Bladder microvascular endothelial cell (primary cell): ENCODE data around the gene PPP4C. TPM values are rescaled to one million over a fixed set of nuclear protein-coding genes. Genes with fewer than 3 reads are reported as not detected.

ENCODE experiments used
- total RNA-seq: library from RNA; depleted of rRNA; stranded (reverse); fragments of >200 nt; gene quantifications from 2 replicates; pipeline ENCODE4 v1.2.3, GENCODE V29; 2014

PPP4C gene
- total RNA-seq = 205 and 215 TPM in 2 replicates

DNA sequence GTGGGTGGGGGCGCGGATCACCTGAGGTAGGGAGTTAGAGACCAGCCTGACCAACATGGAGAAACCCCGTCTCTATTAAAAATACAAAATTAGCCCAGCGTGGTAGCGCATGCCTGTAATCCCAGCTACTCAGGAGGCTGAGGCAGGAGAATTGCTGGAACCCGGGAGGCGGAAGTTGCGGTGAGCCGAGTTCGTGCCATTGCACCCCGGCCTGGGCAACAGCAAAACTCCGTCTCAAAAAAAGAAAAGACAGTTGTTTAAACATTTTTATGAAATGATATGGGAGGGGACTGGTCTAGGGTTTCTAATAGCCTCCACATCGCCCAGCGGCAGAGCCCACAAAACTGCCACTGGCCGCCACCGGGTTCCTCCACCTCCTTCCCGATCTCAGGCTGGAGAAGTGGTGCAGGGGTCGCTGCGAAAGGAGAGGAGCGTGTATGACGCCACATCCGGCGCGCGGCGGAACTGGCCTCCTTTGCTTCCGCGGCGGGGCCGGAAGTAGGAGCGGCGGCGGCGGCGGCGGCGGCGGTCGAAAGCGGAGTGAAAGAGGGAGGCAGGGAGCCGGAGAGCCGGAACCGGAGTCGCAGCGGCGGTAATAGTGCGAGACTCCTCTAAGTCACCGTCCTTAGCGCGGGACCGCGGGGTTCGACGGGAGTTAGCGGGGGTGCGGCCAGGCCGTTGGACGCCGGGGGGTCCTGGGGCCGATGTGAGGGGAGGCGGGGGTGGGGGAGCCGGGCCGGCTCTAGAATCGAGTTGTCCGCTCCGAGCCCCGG is at the start of gene PPP4C:
Gene PPP4C (plus strand): TSS at position 492 of the 773 bp plus-strand sequence. CDS start 384 bp downstream, outside the sequence.

DNA sequence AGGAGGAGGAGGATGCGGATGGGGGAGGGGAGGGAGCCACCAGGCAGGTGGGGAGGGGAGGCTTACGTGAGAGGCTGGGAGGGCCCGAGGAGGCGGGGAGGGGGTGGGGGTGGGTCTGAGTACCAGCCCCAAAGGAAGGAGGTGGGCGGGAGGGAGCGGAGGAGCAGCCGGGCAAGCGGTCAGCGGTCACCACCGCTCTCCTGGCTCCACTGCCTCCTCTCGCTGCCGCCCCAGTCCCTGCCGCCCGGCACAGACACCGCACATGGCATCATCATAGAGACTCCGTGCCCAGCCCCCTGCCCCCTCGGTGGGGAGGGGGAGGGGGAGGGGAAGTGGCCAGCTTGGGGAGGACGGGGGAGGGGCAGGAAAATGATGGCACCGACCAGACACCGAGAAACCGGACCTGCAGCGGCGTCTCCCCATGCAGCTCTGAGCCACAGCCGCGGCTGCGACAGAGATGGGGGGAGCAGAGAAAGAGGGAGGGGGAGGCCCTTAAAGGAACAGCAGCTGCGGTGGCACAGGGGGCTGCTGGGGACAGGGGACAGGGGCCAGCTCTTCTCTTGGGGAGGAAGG is 44.9 kb upstream of the PPP4C start, which contains the start of gene TLCD3B:
Gene TLCD3B (minus strand): TSS at position 431 of the 573 bp plus-strand sequence. CDS start 744 bp downstream, outside the sequence.

DNA sequence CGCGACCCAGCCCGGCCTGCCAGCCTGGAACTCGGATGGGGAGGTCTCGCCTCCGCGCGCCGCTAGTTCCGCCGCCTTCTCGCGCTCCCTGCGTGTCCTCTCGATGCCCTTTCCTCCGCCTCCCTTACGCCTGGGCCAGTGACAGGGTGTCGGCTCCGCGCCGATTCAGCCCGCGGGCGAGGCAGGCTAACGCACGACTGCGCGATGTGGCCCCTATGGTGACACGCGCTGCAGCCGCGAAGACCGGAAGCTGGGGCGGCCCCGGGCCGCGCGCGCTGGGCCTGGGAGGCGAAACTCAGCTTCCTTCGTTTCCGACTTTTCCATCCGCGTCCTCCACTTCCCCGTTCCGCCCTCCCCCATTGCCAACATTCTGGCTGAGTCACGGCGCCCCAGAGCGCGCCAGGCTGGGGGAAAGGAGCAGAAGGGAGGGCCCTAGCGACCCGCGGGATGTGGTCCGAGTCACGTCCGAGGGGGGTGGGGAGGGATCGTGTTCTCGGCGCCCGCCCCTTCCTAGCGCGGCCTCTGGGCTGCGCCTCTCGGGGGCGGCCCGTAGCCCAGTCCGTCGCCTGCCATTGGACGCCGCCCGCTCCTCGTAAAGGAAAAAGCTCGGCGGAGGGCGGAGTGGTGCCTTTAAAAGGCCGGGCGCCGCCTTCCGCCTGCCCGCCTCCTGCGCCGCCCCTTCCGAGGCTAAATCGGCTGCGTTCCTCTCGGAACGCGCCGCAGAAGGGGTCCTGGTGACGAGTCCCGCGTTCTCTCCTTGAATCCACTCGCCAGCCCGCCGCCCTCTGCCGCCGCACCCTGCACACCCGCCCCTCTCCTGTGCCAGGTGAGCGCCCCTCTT is 10.5 kb upstream of the PPP4C start, which contains the start of gene ALDOA:
Gene ALDOA (plus strand): TSS at position 659 of the 841 bp plus-strand sequence. CDS start 1,138 bp downstream, outside the sequence.

DNA sequence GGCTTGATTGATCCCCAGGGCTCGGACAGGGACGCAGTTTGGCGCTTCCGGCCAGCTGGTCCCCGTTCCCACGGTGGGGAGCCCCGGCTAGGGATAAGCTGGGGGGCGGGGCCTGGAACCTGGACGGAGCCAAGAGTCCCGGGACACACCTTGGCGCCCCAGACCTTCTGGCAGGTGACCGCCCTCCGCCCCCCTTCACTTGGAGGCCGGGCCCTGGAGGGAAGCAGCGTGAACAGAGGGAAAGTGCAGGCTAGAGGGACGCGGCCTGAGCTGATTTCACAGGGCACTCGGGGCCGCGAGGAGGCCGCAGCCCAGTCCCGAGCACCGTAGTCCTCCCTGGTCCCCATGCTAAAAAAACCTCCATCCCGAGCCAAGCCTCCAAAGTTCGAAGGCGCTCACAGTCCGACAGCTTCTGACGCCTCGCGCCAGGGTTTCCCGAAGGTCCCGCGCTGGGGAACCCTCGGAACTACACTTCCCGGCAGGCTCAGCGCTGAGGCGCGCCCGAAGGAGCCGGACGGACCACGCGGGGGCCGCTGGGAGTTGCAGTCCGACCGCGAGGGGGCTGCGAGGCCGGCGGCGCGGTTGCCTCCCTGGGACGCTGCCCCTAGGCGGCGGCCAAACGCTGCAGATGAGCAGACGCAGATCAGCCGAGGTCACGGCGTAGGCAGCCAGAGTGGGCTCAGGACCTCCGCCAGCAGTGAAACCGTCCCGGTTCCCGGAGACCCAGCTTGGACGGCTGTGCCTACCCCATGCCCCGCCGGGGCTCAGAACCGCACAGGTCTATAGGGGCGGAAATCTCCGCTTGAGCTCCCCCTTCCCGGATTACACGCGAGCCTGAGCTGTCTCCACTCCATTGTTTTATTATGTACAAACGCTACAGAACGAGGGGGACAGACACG is 15.9 kb downstream of the PPP4C start, which contains the start of gene TBX6:
Gene TBX6 (minus strand): TSS at position 451 of the 899 bp plus-strand sequence. CDS start 731 bp downstream, outside the sequence.

DNA sequence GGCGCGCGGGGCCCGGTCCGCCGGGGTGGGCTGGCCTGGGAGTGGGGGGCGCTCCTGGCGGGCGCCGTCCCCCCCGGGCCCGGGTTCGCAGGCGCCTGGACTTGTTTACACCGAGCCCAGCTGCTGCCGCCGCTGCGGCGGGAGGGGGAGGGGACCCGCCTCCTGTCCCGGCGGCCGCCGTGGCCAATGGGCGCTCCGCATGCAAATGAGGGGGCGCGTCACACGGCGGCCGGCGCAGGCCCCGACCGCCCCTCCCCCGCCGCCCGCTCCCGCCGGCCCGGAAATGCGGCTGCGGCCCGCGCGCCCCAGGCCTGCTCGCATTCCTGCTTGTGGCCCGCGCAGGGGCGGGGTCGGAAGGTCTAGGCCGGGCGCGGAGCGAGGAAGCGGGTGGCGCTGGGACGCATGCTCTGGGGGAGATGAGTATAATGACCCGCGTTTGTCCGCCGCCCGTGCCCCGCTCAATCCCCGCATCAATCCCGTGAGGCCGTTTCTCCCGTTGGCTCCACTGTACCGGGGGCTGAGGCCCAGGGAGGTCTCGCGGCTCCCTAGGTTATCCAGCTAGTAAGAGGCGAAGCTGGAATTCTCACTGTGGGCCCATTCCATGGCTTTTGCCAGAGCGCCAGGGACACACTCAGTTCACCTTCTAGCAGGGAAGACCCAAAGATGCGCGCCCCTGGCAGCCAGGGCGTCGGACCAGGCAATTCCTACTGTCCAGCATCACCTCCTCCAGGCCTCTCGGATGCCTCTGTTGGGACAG is 20.5 kb downstream of the PPP4C start, which contains the start of gene YPEL3:
Gene YPEL3 (minus strand): TSS at position 109 of the 757 bp plus-strand sequence. CDS start 731 bp downstream, outside the sequence.

DNA sequence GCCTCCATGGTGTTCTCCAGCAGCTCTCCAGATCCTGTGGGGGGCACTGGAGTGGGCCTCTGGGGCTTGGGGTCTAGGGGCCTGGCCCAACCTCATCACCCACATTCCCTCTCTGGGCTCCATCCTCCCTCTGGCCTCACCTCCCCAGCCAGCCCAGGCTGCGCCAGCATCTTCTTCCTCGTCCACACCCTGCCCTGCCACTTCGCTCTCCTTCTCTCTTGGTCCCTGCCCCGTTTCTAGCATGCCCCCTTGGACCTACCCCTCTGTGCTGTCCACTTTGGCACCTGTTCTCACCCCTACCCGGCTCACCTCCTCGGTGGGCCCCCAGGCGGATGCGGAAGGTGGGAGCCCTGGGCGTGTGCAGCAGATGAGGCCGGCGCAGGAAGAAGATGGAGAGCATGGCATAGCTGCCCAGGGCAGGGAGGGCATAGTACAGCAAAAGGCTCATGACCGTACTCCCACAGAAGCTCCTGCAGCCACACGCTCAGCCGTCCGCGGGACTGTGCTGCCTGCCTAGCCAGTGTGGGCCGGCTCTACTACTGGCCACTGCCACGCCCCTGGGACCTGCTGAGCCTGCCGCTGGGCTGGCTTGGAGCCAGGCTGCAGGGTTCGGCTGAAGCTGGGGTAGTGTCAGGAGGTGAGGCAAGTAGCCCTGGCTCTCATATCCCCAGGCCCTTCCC is 37.4 kb downstream of the PPP4C start, which contains the start of gene GDPD3:
Gene GDPD3 (minus strand): TSS at position 507 of the 680 bp plus-strand sequence. CDS start 59 bp downstream, at position 448.

Other genes starting within 250 kb of the PPP4C start
- gene CDIPT, start 212.8 kb upstream of the PPP4C start, total RNA-seq = 63.0 and 90.8 TPM in 2 replicates
- gene SEZ6L2, start 176.4 kb upstream of the PPP4C start, total RNA-seq = 0.65 and 5.9 TPM in 2 replicates
- gene ASPHD1, start 175.5 kb upstream of the PPP4C start, total RNA-seq = 0.32 and 0.63 TPM in 2 replicates
- 2.9 and 7.9 TPM in 2 replicates for gene KCTD13, start 149.8 kb upstream of the PPP4C start, total RNA-seq
- gene TMEM219, start 113.9 kb upstream of the PPP4C start, total RNA-seq = 52.2 and 80.0 TPM in 2 replicates
- 98.1 and 119 TPM in 2 replicates for gene TAOK2, start 102.1 kb upstream of the PPP4C start, total RNA-seq
- 6.6 and 8.2 TPM in 2 replicates for gene HIRIP3, start 80.4 kb upstream of the PPP4C start, total RNA-seq
- 13.9 and 20.0 TPM in 2 replicates for gene INO80E, start 79.8 kb upstream of the PPP4C start, total RNA-seq
- 0.32 and 0.63 TPM in 2 replicates for gene DOC2A, start 65.0 kb upstream of the PPP4C start, total RNA-seq
- not detected in 2 replicates for gene C16orf92, start 52.8 kb upstream of the PPP4C start, total RNA-seq
- gene TLCD3B, start 44.7 kb upstream of the PPP4C start, total RNA-seq = 0.16 TPM in 1 of 2 replicates, not detected in the other
- 249 and 321 TPM in 2 replicates for gene ALDOA, start 10.2 kb upstream of the PPP4C start, total RNA-seq
- gene TBX6, start 15.9 kb downstream of the PPP4C start, total RNA-seq = 0.16 and 0.19 TPM in 2 replicates
- 13.6 and 18.4 TPM in 2 replicates for gene YPEL3, start 20.2 kb downstream of the PPP4C start, total RNA-seq
- 0.49 and 2.5 TPM in 2 replicates for gene GDPD3, start 37.5 kb downstream of the PPP4C start, total RNA-seq
- gene MAPK3, start 47.2 kb downstream of the PPP4C start, total RNA-seq = 27.4 and 39.0 TPM in 2 replicates
- gene CORO1A, start 107.6 kb downstream of the PPP4C start, total RNA-seq = 3.1 and 3.2 TPM in 2 replicates
- gene BOLA2B, start 117.7 kb downstream of the PPP4C start, total RNA-seq = 28.4 and 30.9 TPM in 2 replicates
- gene SLX1A, start 117.9 kb downstream of the PPP4C start, total RNA-seq = 41.9 and 45.5 TPM in 2 replicates
- gene SULT1A3, start 123.3 kb downstream of the PPP4C start, total RNA-seq = 2.3 and 4.7 TPM in 2 replicates
- gene NPIPB13, start 172.5 kb downstream of the PPP4C start, total RNA-seq = 0.16 and 6.2 TPM in 2 replicates